Omental fat pad (tissue), 4 donors: ENCODE results near the gene KSR2. TPM values are rescaled to one million over a fixed set of nuclear protein-coding genes. Genes with fewer than 3 reads are reported as not detected.

ENCODE experiments used
- ATAC-seq: fragments of 150-250 bp; one replicate; pipeline ENCODE4 v1.9.1; 2016; ENCODE audit warnings: mild to moderate bottlenecking, moderate library complexity; ENCODE audit not compliant: low FRiP score
- DNase-seq: peaks from one replicate; pipeline ENCODE4 v3.0.0-alpha.2; 2019; ENCODE audit warnings: low spot score
- CTCF ChIP-seq, 3 donors: fragments of 450-650 bp; IDR thresholded peaks; one replicate each; pipeline ENCODE4 v1.5.1; 2016 to 2017; ENCODE audit warnings: antibody characterized with exemption in 3 of 3, mild to moderate bottlenecking in 3 of 3, moderate library complexity in 2 of 3
- total RNA-seq, 4 donors: library from RNA; depleted of rRNA; stranded (reverse); fragments of >200 nt; gene quantifications; one replicate each; pipeline ENCODE4 v1.1.0, GENCODE V29; 2016

The KSR2 gene
- total RNA-seq, 4 donors from 2014 or later = under 0.01 to 0.16 (median under 0.01) TPM; not detected in 1

GRCh38 chr12:117853600-117853999 is 115.2 kb downstream of the KSR2 start:
- DNase-seq = no peak
- ATAC-seq = no peak
- TF ChIP-seq CTCF (IDR thresholded peaks at IDR 0.05) = no peak

GRCh38 chr12:117850048-117850447 is 118.7 kb downstream of the KSR2 start:
- no peak for DNase-seq
- TF ChIP-seq CTCF (IDR thresholded peaks at IDR 0.05) = no peak
- no peak for ATAC-seq

GRCh38 chr12:117847371-117847770 is 121.4 kb downstream of the KSR2 start:
- no peak for TF ChIP-seq CTCF (IDR thresholded peaks at IDR 0.05)
- ATAC-seq = no peak

GRCh38 chr12:117845271-117845904 is 123.4 kb downstream of the KSR2 start:
- TF ChIP-seq CTCF (IDR thresholded peaks at IDR 0.05) = no peak
- DNase-seq = no peak
- no peak for ATAC-seq

More at GRCh38 chr12:117847371-117847770, 121.4 kb downstream of the KSR2 start:
- no peak for DNase-seq

GRCh38 chr12:117844114-117844830 is 124.5 kb downstream of the KSR2 start:
- no peak for DNase-seq
- TF ChIP-seq CTCF (IDR thresholded peaks at IDR 0.05) = no peak

GRCh38 chr12:117842630-117843029 is 126.2 kb downstream of the KSR2 start:
- no peak for ATAC-seq
- DNase-seq = no peak
- TF ChIP-seq CTCF (IDR thresholded peaks at IDR 0.05) = no peak

More at GRCh38 chr12:117844114-117844830, 124.5 kb downstream of the KSR2 start:
- ATAC-seq = no peak

- TF ChIP-seq CTCF (IDR thresholded peaks at IDR 0.05) = no peak
- DNase-seq (no peak), ATAC-seq (no peak)
Observed at GRCh38 chr12:117842220-117842619, 126.6 kb downstream of the KSR2 start.
